GM12878 (cell line): ENCODE data around the gene IMPACT. TPM values are rescaled to one million over a fixed set of nuclear protein-coding genes. Genes with fewer than 3 reads are reported as not detected.

Experiments
- ATAC-seq: fragments of 200-7000 bp; cut with Tn5 transposase; 3 replicates; pipeline ENCODE4 v1.9.1; 2020; ENCODE audit warnings: mild to moderate bottlenecking, moderate library complexity
- BruUV-seq: library from RNA; stranded (reverse); fragments of 400-500 nt; replicated peaks from 2 replicates; lab custom pipeline; 2021; lab: Mats Ljungman, UMichigan
- CTCF ChIA-PET: fragments of 300-600 bp; sonication (Branson Sonifier 250); formaldehyde crosslinking; extraction: SDS; loops from one replicate; lab custom pipeline; 2021; ENCODE audit warnings: inconsistent platforms; lab: Yijun Ruan, JAX
- POLR2A ChIA-PET: fragments of 350-600 bp; formaldehyde crosslinking; extraction: SDS; loops from one replicate; lab custom pipeline; 2021; ENCODE audit warnings: inconsistent platforms; lab: Charles Lee
- RAD21 ChIA-PET: fragments of 300-600 bp; sonication (Branson Sonifier 250); formaldehyde crosslinking; loops from one replicate; lab custom pipeline; 2023; ENCODE audit warnings: antibody characterized with exemption; ENCODE audit not compliant: unreplicated experiment; lab: Charles Lee
- SMC1A ChIA-PET: fragments of 300-600 bp; sonication (Branson Sonifier 250); formaldehyde crosslinking; loops from one replicate; lab custom pipeline; 2023; ENCODE audit not compliant: unreplicated experiment, uncharacterized antibody; lab: Charles Lee
- DNase-seq: peaks from one replicate; pipeline ENCODE4 v3.0.0-alpha.2; 2011; ENCODE audit warnings: low read depth, low spot score
- FAIRE-seq: peaks from 3 replicates; lab custom pipeline; 2011; peaks lifted over from hg19 to GRCh38; lab: Jason Lieb, UNC
- H2AFZ ChIP-seq: 2 replicates; pipeline ENCODE4 v1.6.0; 2011; ENCODE audit warnings: low read depth, low read length, control low read depth; ENCODE audit not compliant: control insufficient read depth
- H3K27ac ChIP-seq: 2 replicates; pipeline ENCODE4 v1.5.1; 2011; ENCODE audit warnings: control low read depth; ENCODE audit not compliant: control insufficient read depth, insufficient read depth
- H3K27me3 ChIP-seq, 2 experiments: replicated peaks in 1 of 2; 2 replicates each; pipeline versions ENCODE4 v1.6.0 to v1.6.1; 2011; ENCODE audit warnings: low read length in 1 of 2; ENCODE audit not compliant: control insufficient read depth in 2 of 2, insufficient read depth in 2 of 2
- H3K36me3 ChIP-seq, 2 experiments: 2 replicates each; pipeline ENCODE4 v1.5.1; 2011; ENCODE audit warnings: low read length in 1 of 2; ENCODE audit not compliant: control insufficient read depth in 2 of 2, insufficient read depth in 2 of 2
- H3K4me1 ChIP-seq: 2 replicates; pipeline ENCODE4 v1.6.1; 2011; ENCODE audit warnings: mild to moderate bottlenecking, low read length, moderate library complexity, mixed read lengths; ENCODE audit not compliant: control insufficient read depth, insufficient read depth
- H3K4me2 ChIP-seq: 2 replicates; pipeline ENCODE4 v1.6.0; 2011; ENCODE audit warnings: control low read depth; ENCODE audit not compliant: control insufficient read depth, insufficient read depth
- H3K4me3 ChIP-seq: fragments of 200-600 bp; sonication (generic); 2 replicates; pipeline ENCODE4 v1.5.1; 2016
- H3K79me2 ChIP-seq: 2 replicates; pipeline ENCODE4 v1.6.0; 2011; ENCODE audit warnings: low read length; ENCODE audit not compliant: control insufficient read depth, insufficient read depth
- H3K9ac ChIP-seq: 2 replicates; pipeline ENCODE4 v1.8.0; 2011; ENCODE audit warnings: low read length, control low read depth, mixed read lengths; ENCODE audit not compliant: control insufficient read depth, insufficient read depth
- H3K9me3 ChIP-seq: replicated peaks from 3 replicates; pipeline ENCODE4 v1.5.1; 2011; ENCODE audit warnings: mild to moderate bottlenecking, low read length; ENCODE audit not compliant: control insufficient read depth, insufficient read depth
- H4K20me1 ChIP-seq: 2 replicates; pipeline ENCODE4 v1.6.0; 2011; ENCODE audit not compliant: control insufficient read depth, insufficient read depth
- CBFB ChIP-seq: IDR thresholded peaks from 2 replicates; pipeline ENCODE4 v1.6.1; 2016; ENCODE audit warnings: antibody characterized with exemption, low read depth
- NR2C1 ChIP-seq: fragments of 450-650 bp; IDR thresholded peaks from 2 replicates; pipeline ENCODE4 v1.6.1; 2017; ENCODE audit warnings: antibody characterized with exemption, mild to moderate bottlenecking, moderate library complexity
- RAD21 ChIP-seq: IDR thresholded peaks from 2 replicates; pipeline ENCODE4 v1.6.1; 2011; ENCODE audit warnings: mild to moderate bottlenecking, low read depth, low read length, moderate library complexity; ENCODE audit not compliant: insufficient read depth
- SIX5 ChIP-seq: IDR thresholded peaks from 2 replicates; pipeline ENCODE4 v1.6.1; 2011; ENCODE audit warnings: mild to moderate bottlenecking, low read depth, low read length, moderate library complexity; ENCODE audit not compliant: severe bottlenecking
- YBX1 ChIP-seq: fragments of 450-650 bp; IDR thresholded peaks from 2 replicates; pipeline ENCODE4 v1.6.1; 2016; ENCODE audit warnings: antibody characterized with exemption
- ZNF24 ChIP-seq: fragments of 450-650 bp; IDR thresholded peaks from 2 replicates; pipeline ENCODE4 v1.6.1; 2017; ENCODE audit warnings: antibody characterized with exemption, mild to moderate bottlenecking
- WGBS: methylation state at CpG from one replicate; pipeline ENCODE4 v1.1.6; 2016; ENCODE audit warnings: low lambda C conversion rate; ENCODE audit not compliant: insufficient replicate concordance, insufficient coverage; ENCODE audit errors: missing lambda C conversion rate; 5-methylcytosine and 5-hydroxymethylcytosine counted together
- in situ Hi-C: fragments of 300-500 bp; cut with MboI; formaldehyde crosslinking; loops from 9 replicates; pipeline ENCODE4 v1.14.3; 2018; ENCODE audit warnings: mixed read lengths
- intact Hi-C: fragments of 100-400 bp; cut with micrococcal nuclease; formaldehyde crosslinking; loops from one replicate; pipeline ENCODE4 v1.14.2; 2022; ENCODE audit not compliant: unreplicated experiment
- polyA plus RNA-seq, 11 experiments: library from polyadenylated mRNA; depleted of rRNA in 4 of 11; unstranded in 6 of 11; stranded (reverse) in 5 of 11; fragments of >200 nt; fragmentation: Nextera tagmentation in 4 of 11; fragmentation: Illumina TruSeq in 1 of 11; extraction: Ambion mirVana in 4 of 11; extraction: Trizol in 1 of 11; gene quantifications; 1 replicate in 1 of 11; 2 replicates in 10 of 11; pipeline versions ENCODE4 v1.2.1 to v1.2.3, GENCODE V29; 2011 to 2016; ENCODE audit warnings: inconsistent platforms in 2 of 11, missing spikeins in 2 of 11, low read depth in 1 of 11
- total RNA-seq, 4 experiments: library from RNA; depleted of rRNA in 3 of 4; stranded (reverse); fragments of >200 nt in 3 of 4; fragmentation: Illumina TruSeq in 1 of 4; extraction: Trizol in 1 of 4; gene quantifications; 2 replicates each; pipeline versions ENCODE4 v1.2.1 to v1.2.3, GENCODE V29; 2013 to 2021
- TF ChIP-seq, protein P1 (sequence below): IDR thresholded peaks from 2 replicates; pipeline ENCODE4 v1.6.1; 2011; ENCODE audit warnings: borderline replicate concordance, low read depth, mild to moderate bottlenecking, moderate library complexity, low read length; ENCODE audit not compliant: insufficient read depth, poor library complexity, severe bottlenecking

Gene IMPACT
- total and polyA plus RNA-seq, 10 of the 15 experiments (the other 5 are each of a cell fraction or from before 2014, with no cell fraction given): 0.10 to 0.84 (median 0.53) TPM

DNA sequence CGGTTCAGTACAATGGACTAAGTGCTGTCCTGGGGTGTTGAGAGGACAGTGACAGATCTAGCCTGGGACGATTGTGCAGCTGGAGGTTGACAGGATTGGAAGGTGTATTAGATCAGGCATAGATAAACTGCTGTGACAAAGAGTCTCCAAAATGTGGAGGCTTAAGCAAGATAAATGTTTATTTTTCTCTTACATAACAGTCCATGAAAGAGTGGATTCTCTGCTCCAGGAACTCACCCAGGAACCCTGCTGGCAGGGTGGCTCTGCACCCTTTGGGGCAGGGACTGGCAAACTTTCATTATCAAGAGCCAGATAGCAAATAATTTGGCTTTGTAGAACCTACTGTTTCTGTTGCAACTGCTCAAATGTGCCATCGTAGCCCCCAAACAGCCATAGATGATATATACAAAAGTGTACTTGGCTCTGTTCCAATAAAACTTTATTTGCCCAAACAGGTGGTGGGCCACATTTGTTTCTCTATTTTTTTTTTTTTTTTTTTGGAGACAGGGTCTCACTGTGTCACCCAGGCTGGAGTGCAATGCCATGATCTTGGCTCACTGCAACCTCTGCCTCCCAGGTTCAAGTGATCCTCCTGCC is 43.6 kb downstream of the IMPACT start:
- ATAC-seq (no peak), FAIRE-seq (no peak), DNase-seq (no peak)
- H3K4me2 ChIP-seq: no peak overlapping the region
- ChIA-PET CTCF (interaction anchor here (0.6 kb wide), 1 partner anchor 284 kb away, joined by 3 read pairs; no protein-coding TSS in a partner anchor), SMC1A (no interaction called here), POLR2A (no interaction called here), RAD21 (no interaction called here)
- H3K27ac ChIP-seq: no peak overlapping the region
- no TSS peak for BruUV-seq
- no peaks in the 10 kb centered on the region for H3K9me3 ChIP-seq
- intact Hi-C loops: no loop called here
- no peak overlapping the region for H3K4me3 ChIP-seq
- H3K79me2 ChIP-seq: no peaks in the 10 kb centered on the region
- TF ChIP-seq NR2C1: no peak
- TF ChIP-seq YBX1: no peak
- TF ChIP-seq RAD21: no peak
- no peak for TF ChIP-seq CBFB
- TF ChIP-seq, protein P1, sequence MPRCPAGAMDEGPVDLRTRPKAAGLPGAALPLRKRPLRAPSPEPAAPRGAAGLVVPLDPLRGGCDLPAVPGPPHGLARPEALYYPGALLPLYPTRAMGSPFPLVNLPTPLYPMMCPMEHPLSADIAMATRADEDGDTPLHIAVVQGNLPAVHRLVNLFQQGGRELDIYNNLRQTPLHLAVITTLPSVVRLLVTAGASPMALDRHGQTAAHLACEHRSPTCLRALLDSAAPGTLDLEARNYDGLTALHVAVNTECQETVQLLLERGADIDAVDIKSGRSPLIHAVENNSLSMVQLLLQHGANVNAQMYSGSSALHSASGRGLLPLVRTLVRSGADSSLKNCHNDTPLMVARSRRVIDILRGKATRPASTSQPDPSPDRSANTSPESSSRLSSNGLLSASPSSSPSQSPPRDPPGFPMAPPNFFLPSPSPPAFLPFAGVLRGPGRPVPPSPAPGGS: no peak
- no peak for TF ChIP-seq ZNF24
- TF ChIP-seq SIX5: no peak
- H3K4me1 ChIP-seq: no peaks in the 10 kb centered on the region
- in situ Hi-C loops: no loop called here
- WGBS: 39% methylated on average over 3 of the region's 3 CpGs
- no peak overlapping the region for H2AFZ ChIP-seq
- no peak overlapping the region for H3K9ac ChIP-seq
- no peaks in the 10 kb centered on the region for H3K27me3 ChIP-seq
- H4K20me1 ChIP-seq: no peaks in the 10 kb centered on the region
- no peaks in the 10 kb centered on the region for H3K36me3 ChIP-seq
